OCI-LY3 (cell line): ENCODE results near the gene MIER2.

Experiments
- H2AFZ ChIP-seq: fragments of 200-600, 300-600 bp; shearing (Covaris generic); 2 replicates; pipeline ENCODE4 v1.6.0; 2014; ENCODE audit warnings: antibody characterized with exemption, low read depth, low read length
- H3K27ac ChIP-seq: fragments of 200-600, 300-600 bp; sonication (generic); 2 replicates; pipeline ENCODE4 v1.5.1; 2014; ENCODE audit warnings: mild to moderate bottlenecking, low read length, moderate library complexity, mixed read lengths
- H3K27me3 ChIP-seq: fragments of 200-600, 300-600 bp; sonication (generic); 2 replicates; pipeline ENCODE4 v1.6.1; 2014; ENCODE audit warnings: low read depth, low read length, mixed read lengths
- H3K36me3 ChIP-seq: fragments of 200-600, 300-600 bp; sonication (generic); replicated peaks from 2 replicates; pipeline ENCODE3; 2014; ENCODE audit warnings: low read depth, low read length, mixed read lengths
- H3K4me1 ChIP-seq: fragments of 300-600, 200-600 bp; sonication (generic); 2 replicates; pipeline ENCODE4 v1.6.1; 2014; ENCODE audit warnings: low read length, mixed read lengths
- H3K4me2 ChIP-seq: fragments of 200-600, 300-600 bp; sonication (generic); 2 replicates; pipeline ENCODE4 v1.6.1; 2014; ENCODE audit warnings: low read length, mixed read lengths
- H3K4me3 ChIP-seq: fragments of 300-600, 200-600 bp; sonication (generic); 2 replicates; pipeline ENCODE4 v1.5.1; 2014; ENCODE audit warnings: antibody characterized with exemption, mild to moderate bottlenecking, low read length, moderate library complexity
- H3K79me2 ChIP-seq: fragments of 300-600, 200-600 bp; shearing (Covaris generic); 2 replicates; pipeline ENCODE4 v1.6.1; 2014; ENCODE audit warnings: mild to moderate bottlenecking, low read length, mixed read lengths
- H3K9ac ChIP-seq: fragments of 300-600, 200-600 bp; shearing (Covaris generic); 2 replicates; pipeline ENCODE4 v1.6.0; 2014; ENCODE audit warnings: mild to moderate bottlenecking, low read length, moderate library complexity
- H3K9me3 ChIP-seq: fragments of 200-600, 300-600 bp; shearing (Covaris generic); 2 replicates; pipeline ENCODE4 v1.6.1; 2014; ENCODE audit warnings: low read length, mixed read lengths; ENCODE audit not compliant: insufficient read depth
- H4K20me1 ChIP-seq: fragments of 200-600, 300-600 bp; sonication (generic); 2 replicates; pipeline ENCODE4 v1.6.1; 2016; ENCODE audit warnings: low read length, mixed read lengths; ENCODE audit not compliant: insufficient read depth
- CTCF ChIP-seq: fragments of 200-600, 300-600 bp; sonication (generic); IDR thresholded peaks from 2 replicates; pipeline ENCODE4 v1.5.1; 2014; ENCODE audit warnings: antibody characterized with exemption, low read length, low read depth
- EZH2phosphoT487 ChIP-seq: fragments of 200-600 bp; shearing (Covaris generic); IDR thresholded peaks from 2 replicates; pipeline ENCODE4 v1.6.1; 2018; ENCODE audit warnings: antibody characterized with exemption, mixed run types, low read depth

MIER2 gene

GRCh38 chr19:379796-380195 lies 35.2 kb upstream of the MIER2 start:
- H3K9me3 ChIP-seq = peaks cover 3% of the 10 kb centered on the region; the same call in 1 of the 2 replicates
- H4K20me1 ChIP-seq = no peaks in the 10 kb centered on the region
- no peaks in the 10 kb centered on the region for H3K79me2 ChIP-seq
- H3K27me3 ChIP-seq = no peaks in the 10 kb centered on the region
- no peaks in the 10 kb centered on the region for H3K36me3 ChIP-seq
- no peak overlapping the region for H3K4me2 ChIP-seq
- no peak overlapping the region for H3K27ac ChIP-seq
- no peak overlapping the region for H2AFZ ChIP-seq
- peaks cover 5% of the 10 kb centered on the region for H3K4me1 ChIP-seq
- H3K4me3 ChIP-seq = no peak overlapping the region
- no peak for TF ChIP-seq CTCF
- TF ChIP-seq EZH2phosphoT487 = no peak
- no peak overlapping the region for H3K9ac ChIP-seq

- Histone ChIP-seq H3K9ac (no peak overlapping the region), H3K4me2 (no peak overlapping the region), H3K4me1 (peaks cover 5% of the 10 kb centered on the region), H4K20me1 (no peaks in the 10 kb centered on the region), H3K27ac (no peak overlapping the region), H3K4me3 (no peak overlapping the region), H3K27me3 (no peaks in the 10 kb centered on the region), H3K36me3 (no peaks in the 10 kb centered on the region), H3K79me2 (no peaks in the 10 kb centered on the region), H3K9me3 (no peaks in the 10 kb centered on the region), H2AFZ (no peak overlapping the region)
- TF ChIP-seq CTCF = no peak
- no peak for TF ChIP-seq EZH2phosphoT487
Observed at GRCh38 chr19:378706-379105, 34.1 kb upstream of the MIER2 start.

- Histone ChIP-seq H3K4me1 (peaks cover 5% of the 10 kb centered on the region), H3K27ac (no peak overlapping the region), H3K9me3 (no peaks in the 10 kb centered on the region), H3K9ac (no peak overlapping the region), H3K27me3 (no peaks in the 10 kb centered on the region), H3K36me3 (no peaks in the 10 kb centered on the region), H2AFZ (no peak overlapping the region), H3K79me2 (no peaks in the 10 kb centered on the region), H3K4me3 (no peak overlapping the region), H4K20me1 (no peaks in the 10 kb centered on the region), H3K4me2 (no peak overlapping the region)
- TF ChIP-seq EZH2phosphoT487 = no peak
- no peak for TF ChIP-seq CTCF
Observed at GRCh38 chr19:377801-378581, 33.4 kb upstream of the MIER2 start.

- Histone ChIP-seq H3K27me3 (no peaks in the 10 kb centered on the region), H4K20me1 (no peaks in the 10 kb centered on the region), H3K79me2 (no peaks in the 10 kb centered on the region), H2AFZ (no peak overlapping the region), H3K36me3 (no peaks in the 10 kb centered on the region), H3K9ac (no peak overlapping the region), H3K27ac (no peak overlapping the region), H3K4me3 (no peak overlapping the region), H3K4me1 (no peaks in the 10 kb centered on the region), H3K9me3 (no peaks in the 10 kb centered on the region), H3K4me2 (no peak overlapping the region)
- TF ChIP-seq CTCF = no peak
- no peak for TF ChIP-seq EZH2phosphoT487
Observed at GRCh38 chr19:376111-376470, 31.5 kb upstream of the MIER2 start.
